ENCODE data around the gene KLHL4. TPM values are rescaled to one million over a fixed set of nuclear protein-coding genes. Genes with fewer than 3 reads are reported as not detected.
"Not testable (repeated sequence)": the region's sequence is repeated elsewhere in the genome, so short reads cannot be mapped to it uniquely, and the experiment has no call there.

KLHL4 gene
- total and polyA plus RNA-seq, 2 of the 8 experiments (the other 6 are each of a cell fraction or from before 2014, with no cell fraction given), result 8.8 to 16.0 TPM

DNA sequence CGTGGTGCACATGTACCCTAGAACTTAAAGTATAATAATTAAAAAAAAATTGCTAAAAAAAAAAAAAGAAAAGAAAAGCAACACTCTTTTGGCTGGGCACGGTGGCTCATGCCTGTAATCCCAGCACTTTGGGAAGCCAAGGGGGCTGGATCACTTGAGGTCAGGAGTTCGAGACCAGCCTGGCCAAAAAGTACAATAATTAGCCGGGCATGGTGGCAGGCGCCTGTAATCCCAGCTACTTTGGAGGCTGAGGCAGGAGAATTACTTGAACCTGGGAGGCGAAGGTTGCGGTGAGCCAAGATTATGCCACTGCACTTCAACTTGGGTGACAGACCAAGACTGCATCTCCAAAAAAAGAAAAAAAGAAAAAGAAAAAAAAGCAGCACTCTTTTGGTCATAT, 171.6 kb downstream of the KLHL4 start:
- CTCF ChIA-PET (ENCODE audit: partially characterized antibody); H4K91ac ChIP-seq (replicated peaks; ENCODE audit: insufficient read length, low read length); H3K79me1 ChIP-seq (ENCODE audit: low read depth, low read length); H3K4me2 ChIP-seq (ENCODE audit: insufficient read depth in 1 of 2, low read depth in 2 of 2, low read length in 2 of 2); H3K9me3 ChIP-seq (ENCODE audit: insufficient read depth in 2 of 2, low read depth in 1 of 2, low read length in 1 of 2); H3K18ac ChIP-seq (ENCODE audit: extremely low read depth, low read length); H2BK20ac ChIP-seq (ENCODE audit: low read length); H2BK120ac ChIP-seq (replicated peaks; ENCODE audit: low read depth, low read length); H3K14ac ChIP-seq (ENCODE audit: insufficient read length); H2AK5ac ChIP-seq (ENCODE audit: low read depth, low read length); H2AFZ ChIP-seq (ENCODE audit: low read length); H3K4me1 ChIP-seq (replicated peaks in 1 of 4; ENCODE audit: control insufficient read depth in 3 of 4, insufficient read depth in 4 of 4, low read length in 3 of 4); H4K20me1 ChIP-seq (replicated peaks in 1 of 2; ENCODE audit: control insufficient read depth in 1 of 2, insufficient read depth in 2 of 2, low read length in 2 of 2); H3K9ac ChIP-seq (replicated peaks in 1 of 4; ENCODE audit: extremely low read depth in 1 of 4, low read depth in 3 of 4, low read length in 3 of 4); FAIRE-seq; H3K4ac ChIP-seq (replicated peaks; ENCODE audit: insufficient read length, low read depth, low read length); H2BK12ac ChIP-seq (ENCODE audit: low read depth, low read length); H2BK15ac ChIP-seq (ENCODE audit: low read length); H3K27ac ChIP-seq (ENCODE audit: low read depth, low read length); H4K5ac ChIP-seq (ENCODE audit: insufficient read length, low read depth, low read length); H3K27me3 ChIP-seq (replicated peaks in 1 of 4; ENCODE audit: control insufficient read depth in 3 of 4, extremely low read depth in 1 of 4, insufficient read depth in 3 of 4, low read length in 3 of 4); H3K23me2 ChIP-seq (ENCODE audit: low read depth, low read length); H3K4me3 ChIP-seq (ENCODE audit: extremely low read depth in 1 of 4, insufficient read depth in 2 of 4, low read depth in 3 of 4, low read length in 4 of 4); H4K8ac ChIP-seq (ENCODE audit: extremely low read depth, insufficient read depth, low read length); H3K56ac ChIP-seq (replicated peaks; ENCODE audit: insufficient read length, low read depth, low read length); DNase-seq (ENCODE audit: low read depth in 1 of 2, low spot score in 2 of 2); H3K79me2 ChIP-seq (ENCODE audit: control insufficient read depth in 1 of 2, insufficient read depth in 2 of 2, low read length in 2 of 2); H3K23ac ChIP-seq (ENCODE audit: insufficient read length); H2BK5ac ChIP-seq (ENCODE audit: low read depth, low read length): not testable (repeated sequence)
- 60% methylated on average over 1 of the region's 7 CpGs; no CpG with 5 or more reads in 1 of the 2 experiments for WGBS, 2 experiments (ENCODE audit: extremely low coverage in 1 of 2, insufficient coverage in 1 of 2, insufficient read length in 1 of 2, insufficient replicate concordance in 2 of 2, low coverage in 1 of 2, low lambda C conversion rate in 2 of 2, missing lambda C conversion rate in 1 of 2)
- peaks cover 0 to 11% (median 0%) of the 10 kb centered on the region in 4 experiments; a peak in 1 of 8 replicates for H3K36me3 ChIP-seq (ENCODE audit: control insufficient read depth in 2 of 4, insufficient read depth in 4 of 4, low read length in 3 of 4)
- POLR2A ChIA-PET (ENCODE audit: partially characterized antibody), result interaction anchor here (1.0 to 1.1 kb wide), 2 partner anchors 7 to 13 kb away, joined by 3 read pairs; no protein-coding TSS in a partner anchor
